Astrocyte (in vitro differentiated cells and primary cell): Measurements from ENCODE around the gene KCTD12. TPM values are rescaled to one million over a fixed set of nuclear protein-coding genes. Genes with fewer than 3 reads are reported as not detected.

ENCODE experiments used
- DNase-seq: peaks from one replicate; pipeline ENCODE4 v3.0.0-alpha.2; 2010; ENCODE audit warnings: low read depth
- FAIRE-seq: peaks from 2 replicates; lab custom pipeline; 2011; peaks lifted over from hg19 to GRCh38; lab: Jason Lieb, UNC
- H2AFZ ChIP-seq: 2 replicates; pipeline ENCODE4 v1.6.0; 2012; ENCODE audit warnings: low read depth, low read length, inconsistent platforms
- H3K27ac ChIP-seq: 2 replicates; pipeline ENCODE4 v1.5.1; 2011; ENCODE audit warnings: low read depth, low read length, inconsistent platforms
- H3K27me3 ChIP-seq: 2 replicates; pipeline ENCODE4 v1.6.0; 2011; ENCODE audit warnings: low read length, inconsistent platforms; ENCODE audit not compliant: insufficient read depth
- H3K36me3 ChIP-seq: 2 replicates; pipeline ENCODE4 v1.5.1; 2011; ENCODE audit warnings: low read length, inconsistent platforms; ENCODE audit not compliant: insufficient read depth
- H3K4me1 ChIP-seq: 2 replicates; pipeline ENCODE4 v1.5.1; 2011; ENCODE audit warnings: low read length, inconsistent platforms; ENCODE audit not compliant: insufficient read depth
- H3K4me2 ChIP-seq: 2 replicates; pipeline ENCODE4 v1.6.0; 2012; ENCODE audit warnings: low read length, inconsistent platforms
- H3K4me3 ChIP-seq: 2 replicates; pipeline ENCODE4 v1.5.1; 2011; ENCODE audit warnings: low read depth, mild to moderate bottlenecking, low read length, inconsistent platforms; ENCODE audit not compliant: insufficient read depth
- H3K79me2 ChIP-seq: 2 replicates; pipeline ENCODE4 v1.6.0; 2012; ENCODE audit warnings: mild to moderate bottlenecking, low read length, inconsistent platforms; ENCODE audit not compliant: insufficient read depth
- H3K9ac ChIP-seq: 2 replicates; pipeline ENCODE4 v1.6.0; 2012; ENCODE audit warnings: mild to moderate bottlenecking, low read length, inconsistent platforms
- H3K9me3 ChIP-seq: 2 replicates; pipeline ENCODE4 v1.5.1; 2012; ENCODE audit warnings: low read depth, mild to moderate bottlenecking, low read length, inconsistent platforms; ENCODE audit not compliant: insufficient read depth
- H4K20me1 ChIP-seq: 2 replicates; pipeline ENCODE4 v1.6.0; 2012; ENCODE audit warnings: low read length, inconsistent platforms; ENCODE audit not compliant: insufficient read depth
- H3K27ac Mint-ChIP-seq: one replicate; pipeline ENCODE4 v1.8.0; 2021; ENCODE audit warnings: mild to moderate bottlenecking, mixed read lengths; ENCODE audit not compliant: unreplicated experiment
- H3K27me3 Mint-ChIP-seq: one replicate; pipeline ENCODE4 v1.8.0; 2021; ENCODE audit warnings: low read depth, mixed read lengths; ENCODE audit not compliant: unreplicated experiment
- H3K36me3 Mint-ChIP-seq: one replicate; pipeline ENCODE4 v1.8.0; 2021; ENCODE audit warnings: low read depth, mixed read lengths; ENCODE audit not compliant: unreplicated experiment
- H3K4me1 Mint-ChIP-seq: one replicate; pipeline ENCODE4 v1.8.0; 2021; ENCODE audit warnings: low read depth, mixed read lengths; ENCODE audit not compliant: unreplicated experiment
- H3K4me3 Mint-ChIP-seq: one replicate; pipeline ENCODE4 v1.8.0; 2021; ENCODE audit warnings: mild to moderate bottlenecking, moderate library complexity, mixed read lengths; ENCODE audit not compliant: unreplicated experiment
- H3K9me3 Mint-ChIP-seq: one replicate; pipeline ENCODE4 v1.8.0; 2021; ENCODE audit warnings: mild to moderate bottlenecking, mixed read lengths; ENCODE audit not compliant: unreplicated experiment
- CTCF ChIP-seq: IDR thresholded peaks from 2 replicates; pipeline ENCODE4 v1.5.1; 2011; ENCODE audit warnings: low read depth, mild to moderate bottlenecking, inconsistent platforms, low read length, moderate library complexity; ENCODE audit not compliant: insufficient read depth
- EZH2 ChIP-seq: IDR thresholded peaks from 2 replicates; pipeline ENCODE4 v1.6.1; 2012; ENCODE audit warnings: mild to moderate bottlenecking, low read length, inconsistent platforms; ENCODE audit not compliant: insufficient read depth
- total RNA-seq: library from RNA; stranded (reverse); gene quantifications from 2 replicates; pipeline ENCODE4 v1.2.1, GENCODE V29; 2021

The KCTD12 gene
- total RNA-seq, 1 donor from 2014 or later, result 13.7 TPM

- peak; percentile 54 for FAIRE-seq
- Mint-ChIP-seq H3K9me3 (no peaks in the 10 kb centered on the region), H3K27me3 (no peaks in the 10 kb centered on the region), H3K4me1 (no peaks in the 10 kb centered on the region), H3K36me3 (no peaks in the 10 kb centered on the region), H3K4me3 (no peak overlapping the region), H3K27ac (no peak overlapping the region)
- no peak overlapping the region for H3K9ac ChIP-seq
- no peaks in the 10 kb centered on the region for H3K9me3 ChIP-seq
- no peak overlapping the region for H2AFZ ChIP-seq
- H3K79me2 ChIP-seq, result no peaks in the 10 kb centered on the region
- no peaks in the 10 kb centered on the region for H3K36me3 ChIP-seq
- H4K20me1 ChIP-seq, result no peaks in the 10 kb centered on the region
- no peak overlapping the region for H3K27ac ChIP-seq
- H3K4me1 ChIP-seq, result no peaks in the 10 kb centered on the region
- H3K4me2 ChIP-seq, result no peak overlapping the region
- H3K27me3 ChIP-seq, result no peaks in the 10 kb centered on the region
- DNase-seq, result no peak
- no peak overlapping the region for H3K4me3 ChIP-seq
- TF ChIP-seq CTCF, result no peak
- TF ChIP-seq EZH2, result no peak
Measured at GRCh38 chr13:76865996-76866503, 20.2 kb downstream of the KCTD12 start.

- FAIRE-seq, result no peak
- H2AFZ ChIP-seq, result no peak overlapping the region
- H3K36me3 ChIP-seq, result no peaks in the 10 kb centered on the region
Measured at GRCh38 chr13:76865109-76865508, 21.1 kb downstream of the KCTD12 start.

More at GRCh38 chr13:76865109-76865508, 21.1 kb downstream of the KCTD12 start:
- Histone ChIP-seq H3K27ac (no peak overlapping the region), H3K79me2 (no peaks in the 10 kb centered on the region), H3K9me3 (no peaks in the 10 kb centered on the region), H3K27me3 (no peaks in the 10 kb centered on the region), H3K4me3 (no peak overlapping the region), H3K4me1 (no peaks in the 10 kb centered on the region), H4K20me1 (no peaks in the 10 kb centered on the region), H3K9ac (no peak overlapping the region), H3K4me2 (no peak overlapping the region)
- H3K4me1 Mint-ChIP-seq, result no peaks in the 10 kb centered on the region
- DNase-seq, result no peak
- no peak overlapping the region for H3K4me3 Mint-ChIP-seq
- H3K9me3 Mint-ChIP-seq, result no peaks in the 10 kb centered on the region
- H3K27me3 Mint-ChIP-seq, result no peaks in the 10 kb centered on the region
- no peak overlapping the region for H3K27ac Mint-ChIP-seq
- TF ChIP-seq EZH2 (no peak), CTCF (no peak)
- H3K36me3 Mint-ChIP-seq, result no peaks in the 10 kb centered on the region
